ENCODE measurements around the gene UBR3.
"Not testable (repeated sequence)": the region's sequence is repeated elsewhere in the genome, so short reads cannot be mapped to it uniquely, and the experiment has no call there.

The UBR3 gene

DNA sequence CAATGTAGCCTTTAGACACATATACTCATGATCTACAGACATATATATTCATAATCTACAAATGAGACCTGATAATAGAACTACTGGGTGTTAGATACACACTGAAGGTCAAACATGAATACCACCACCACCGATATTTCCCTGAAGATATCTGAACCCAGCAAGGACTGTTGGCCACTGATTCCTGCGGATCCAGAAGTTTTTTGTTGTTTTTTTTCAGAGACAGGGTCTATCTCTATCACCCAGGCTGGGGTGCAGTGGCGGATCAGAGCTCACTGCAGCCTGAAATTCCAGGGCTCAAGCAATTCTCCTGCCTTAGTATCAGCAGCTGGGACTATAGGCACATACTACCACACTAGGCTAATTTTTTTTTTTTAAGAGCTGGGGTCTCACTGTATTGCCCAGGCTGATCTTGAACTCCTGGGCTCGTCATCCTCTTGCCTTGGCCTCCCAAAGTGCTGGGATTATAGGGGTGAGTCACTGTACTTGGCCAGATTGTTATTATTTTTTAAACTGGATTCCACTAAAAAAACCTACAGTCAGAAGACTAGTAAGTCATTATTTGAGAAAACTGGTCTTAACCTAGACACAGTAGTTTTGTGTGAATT, 4.4 kb upstream of the UBR3 start:
- no peak for DNase-seq (ENCODE audit: low read depth)

DNA sequence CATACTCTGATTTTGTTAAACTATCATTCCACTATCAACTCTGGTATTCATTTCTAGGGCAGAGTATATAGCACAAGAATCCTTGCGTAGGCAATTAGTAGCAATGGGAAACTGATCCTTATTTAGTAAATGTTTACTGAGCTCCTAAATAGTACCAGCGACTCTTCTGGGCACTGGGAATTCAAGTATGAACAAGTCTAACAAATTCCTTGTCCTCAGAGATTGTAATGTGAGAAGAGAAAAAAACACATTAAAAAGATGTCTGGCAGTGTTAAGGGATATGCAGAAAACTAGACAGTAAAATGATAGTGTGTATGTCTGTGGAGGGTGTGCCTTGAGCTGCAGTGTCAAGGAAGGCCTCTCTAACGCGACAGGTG, 3.3 kb upstream of the UBR3 start:
- DNase-seq (ENCODE audit: low read depth): no peak

DNA sequence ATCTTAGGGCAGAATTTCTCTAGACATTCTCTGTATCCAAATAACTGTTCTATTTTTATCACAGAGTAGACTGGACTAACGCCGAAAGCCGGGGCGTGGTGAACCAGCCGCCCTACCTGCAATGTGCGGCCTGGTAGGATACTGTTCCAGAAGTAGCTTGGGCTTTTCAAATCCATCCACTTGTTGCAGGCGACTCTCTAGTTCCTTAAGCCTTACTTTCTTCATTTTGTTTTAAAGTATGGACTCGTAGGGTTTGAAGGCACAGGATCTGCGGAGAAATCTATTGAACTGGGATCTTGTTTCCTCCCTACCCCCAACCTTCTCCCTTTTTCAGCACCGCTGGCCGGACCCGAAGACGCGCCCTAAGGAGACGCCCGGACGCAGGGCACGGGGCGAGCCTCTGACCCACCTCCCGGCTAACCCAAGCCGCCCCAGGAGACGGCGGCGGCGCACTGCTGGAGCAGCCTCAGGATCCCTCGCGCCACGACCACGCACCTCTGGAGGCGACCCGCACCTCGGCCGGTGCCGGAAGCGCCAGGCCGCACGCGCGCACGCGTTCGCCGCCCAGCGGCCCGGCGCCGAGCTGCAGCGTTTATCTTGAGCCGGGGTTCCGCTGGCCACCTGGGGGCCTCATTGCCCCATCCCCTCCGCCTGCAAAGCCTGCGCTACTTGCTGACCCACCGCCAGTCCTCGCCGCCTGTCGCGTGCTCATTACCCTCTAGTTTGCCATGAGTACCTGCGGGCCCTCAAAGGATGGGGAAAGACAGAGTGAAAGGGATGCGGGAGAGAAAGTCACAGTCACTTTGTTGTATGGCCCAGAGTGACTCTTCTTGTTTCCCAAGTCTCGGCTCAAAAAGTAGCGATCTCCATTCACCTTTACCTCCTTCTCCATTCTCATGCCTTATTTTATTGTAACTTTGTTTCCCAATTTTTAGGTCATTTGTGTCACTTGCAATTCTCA, 2.6 kb upstream of the UBR3 start, which contains the start of gene METTL5:
METTL5 (minus strand) TSS at position 533 of the 961 bp plus-strand sequence; CDS start at position 225, 308 bp downstream.
- DNase-seq (ENCODE audit: low read depth): no peak

DNA sequence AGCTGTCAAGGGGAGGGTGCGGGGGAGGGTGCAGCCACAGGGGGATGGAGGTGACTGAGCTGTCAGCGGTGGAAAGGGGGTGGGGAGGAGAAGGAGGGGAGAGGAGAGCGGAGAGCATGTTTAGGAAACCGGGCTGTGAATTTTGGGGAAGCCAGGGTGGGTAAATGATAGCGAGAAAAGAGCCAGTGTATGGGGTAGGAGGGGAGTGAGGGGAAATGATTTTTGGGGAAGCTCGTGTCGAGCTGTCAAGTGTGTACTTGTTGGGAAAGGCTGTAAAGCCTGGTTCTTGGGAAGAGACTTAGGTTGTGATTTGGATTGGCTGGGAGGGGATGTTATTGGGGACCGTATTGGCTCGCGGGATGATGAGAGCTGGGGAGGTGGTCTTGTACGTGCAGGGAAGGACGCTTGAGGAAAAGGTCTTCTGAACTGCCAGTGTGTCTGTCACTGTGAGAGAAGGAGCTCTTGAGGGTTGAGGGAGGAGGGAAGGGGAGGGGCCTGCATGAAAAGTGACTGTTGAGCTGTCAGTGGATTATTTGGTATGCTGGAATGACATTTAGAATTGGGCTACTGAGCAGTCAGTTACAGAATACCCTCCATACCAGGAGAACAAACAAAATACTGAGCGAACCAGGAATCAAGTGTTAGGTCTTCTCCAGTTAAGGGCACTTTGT, 1.0 kb downstream of the UBR3 start:
- DNase-seq (ENCODE audit: low read depth): no peak

DNA sequence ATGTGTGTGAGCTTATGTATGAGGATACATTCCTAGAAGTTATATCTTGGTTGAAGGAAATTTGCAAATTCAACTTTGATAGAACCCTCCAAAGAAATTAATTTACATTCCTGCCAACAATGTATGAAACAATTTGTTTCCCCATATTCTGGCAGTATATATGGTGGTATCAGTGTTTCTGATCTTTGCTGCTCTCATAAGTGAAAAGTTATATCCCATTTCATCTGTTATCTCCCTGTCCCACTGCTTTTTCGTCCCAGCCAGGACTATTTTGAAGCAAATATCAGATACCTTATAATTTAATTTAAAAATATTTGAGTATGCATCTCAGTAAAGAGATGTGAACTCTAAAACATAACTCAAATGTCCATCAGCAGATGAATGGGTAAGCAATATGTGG, 7.1 kb downstream of the UBR3 start:
- no peak for DNase-seq (ENCODE audit: low read depth)

DNA sequence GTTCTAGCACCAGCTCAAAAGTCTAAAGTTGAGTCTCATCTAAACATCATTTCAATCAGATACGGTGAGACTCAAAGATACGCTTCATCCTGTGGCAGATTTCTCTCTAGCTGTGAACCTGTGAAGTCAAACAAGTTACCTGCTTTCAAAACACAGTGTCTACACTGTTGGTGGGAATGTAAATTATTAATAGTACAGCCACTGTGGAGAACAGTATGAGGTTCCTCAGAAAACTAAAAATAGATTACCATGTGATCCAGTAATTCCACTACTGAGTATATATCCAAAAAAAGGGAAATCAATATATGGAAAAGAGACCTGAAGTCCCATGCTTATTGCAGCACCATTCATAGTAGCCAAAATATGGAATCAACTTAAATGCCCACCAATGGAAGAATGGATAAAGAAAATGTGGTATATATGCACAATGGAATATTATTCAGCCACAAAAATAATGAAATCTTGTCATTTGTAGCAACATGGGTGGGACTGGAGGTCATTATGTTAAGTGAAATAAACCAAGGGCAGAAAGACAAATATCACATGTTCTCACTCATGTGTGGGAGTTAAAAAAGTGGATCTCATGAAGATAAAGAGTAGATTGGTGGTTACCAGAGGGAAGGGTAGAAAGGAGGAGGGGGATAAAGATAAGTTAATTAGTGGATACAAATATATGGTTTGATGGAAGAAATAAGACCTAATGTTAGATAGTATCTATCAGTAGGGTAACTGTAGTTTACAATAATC, 11.7 kb downstream of the UBR3 start:
- no peak for DNase-seq (ENCODE audit: low read depth)

DNA sequence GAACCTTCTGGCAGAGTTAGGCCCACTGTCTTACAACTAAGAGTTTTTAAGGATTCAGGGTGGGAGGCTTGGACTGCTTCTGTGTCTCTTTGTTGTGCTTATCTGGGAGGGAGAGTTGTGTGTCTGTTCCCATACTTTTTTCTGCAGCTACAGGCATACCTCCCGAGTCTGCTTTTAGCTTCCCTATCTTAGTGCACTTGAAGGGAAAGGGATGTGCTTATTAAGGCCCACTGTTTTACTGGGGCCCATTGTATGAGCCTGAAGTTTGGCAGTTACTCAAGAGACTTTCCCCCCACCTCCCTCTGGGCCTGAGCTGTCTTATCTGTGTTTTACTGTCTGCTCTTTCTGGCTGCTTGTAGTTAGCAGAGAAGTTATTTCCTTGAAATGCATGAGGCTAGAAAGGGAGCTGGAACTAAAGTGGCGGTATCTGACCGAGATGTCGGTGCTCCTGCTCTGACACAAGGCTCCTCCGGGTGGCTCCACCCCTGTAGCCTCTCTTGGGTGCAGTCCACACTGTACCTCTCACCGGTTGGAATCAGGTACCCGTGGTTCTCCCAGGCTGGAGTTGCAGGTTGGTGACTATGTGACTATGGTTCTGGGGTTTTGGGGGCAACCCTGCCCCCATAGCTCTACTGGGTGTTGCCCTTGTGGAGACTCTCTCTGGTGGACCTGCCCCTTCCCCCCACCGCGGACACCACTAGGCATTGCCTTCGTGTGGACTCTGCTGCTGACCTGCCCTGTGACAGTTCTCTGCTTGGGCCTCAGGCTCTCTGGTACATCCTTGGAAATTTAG, 12.9 kb downstream of the UBR3 start:
- DNase-seq (ENCODE audit: low read depth): no peak

DNA sequence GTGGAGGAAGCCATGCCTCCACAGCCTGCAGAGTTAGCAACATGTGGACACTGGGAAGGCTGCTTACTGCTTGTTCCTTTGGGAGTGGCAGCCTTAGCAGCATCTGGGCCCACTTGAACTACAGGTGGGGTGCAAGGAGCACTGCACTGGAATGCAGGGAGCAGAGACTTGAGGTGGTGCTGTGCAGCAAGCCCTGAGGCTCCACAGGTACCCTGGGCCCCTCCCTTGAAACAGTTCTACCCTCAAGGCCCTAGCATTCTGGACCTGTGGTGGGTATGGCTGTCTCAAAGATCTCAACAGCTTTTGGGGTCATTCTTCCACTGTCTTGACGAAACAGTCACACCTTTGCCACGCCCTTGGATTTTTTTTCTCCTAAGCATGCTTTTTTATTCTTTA, 13.5 kb downstream of the UBR3 start:
- no peak for DNase-seq (ENCODE audit: low read depth)

DNA sequence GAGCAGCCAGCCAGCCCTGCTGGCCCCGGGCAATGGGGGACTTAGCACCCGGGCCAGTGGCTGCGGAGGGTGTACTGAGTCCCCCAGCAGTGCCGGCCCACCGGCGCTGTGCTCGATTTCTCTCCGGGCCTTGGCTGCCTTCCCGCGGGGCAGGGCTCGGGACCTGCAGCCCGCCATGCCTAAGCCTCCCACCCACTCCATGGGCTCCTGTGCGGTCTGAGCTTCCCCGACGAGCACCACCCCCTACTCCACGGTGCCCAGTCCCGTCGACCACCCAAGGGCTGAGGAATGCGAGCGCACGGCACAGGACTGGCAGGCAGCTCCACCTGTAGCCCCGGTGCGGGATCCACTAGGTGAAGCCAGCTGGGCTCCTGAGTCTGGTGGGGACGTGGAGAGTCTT, 14.4 kb downstream of the UBR3 start:
- DNase-seq (ENCODE audit: low read depth): not testable (repeated sequence)

DNA sequence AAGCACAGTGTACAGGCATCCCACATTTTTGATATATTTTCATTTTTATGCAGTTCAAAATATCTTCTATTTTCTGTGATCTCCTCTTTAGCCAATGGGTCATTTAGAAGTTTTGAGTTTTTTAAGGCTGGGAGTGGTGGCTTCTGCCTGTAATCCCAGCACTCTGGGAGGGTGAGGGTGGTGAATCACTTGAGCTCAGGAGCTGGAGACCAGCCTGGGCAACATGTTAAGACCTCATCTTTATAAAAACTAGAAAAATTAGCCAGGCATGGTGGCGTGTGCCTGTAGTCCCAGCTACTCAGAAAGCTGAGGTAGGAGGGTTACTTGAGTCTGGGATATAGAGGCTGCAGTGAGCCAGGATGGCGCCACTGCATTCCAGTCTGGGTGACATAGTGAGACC, 17.8 kb downstream of the UBR3 start:
- no peak for DNase-seq (ENCODE audit: low read depth)

DNA sequence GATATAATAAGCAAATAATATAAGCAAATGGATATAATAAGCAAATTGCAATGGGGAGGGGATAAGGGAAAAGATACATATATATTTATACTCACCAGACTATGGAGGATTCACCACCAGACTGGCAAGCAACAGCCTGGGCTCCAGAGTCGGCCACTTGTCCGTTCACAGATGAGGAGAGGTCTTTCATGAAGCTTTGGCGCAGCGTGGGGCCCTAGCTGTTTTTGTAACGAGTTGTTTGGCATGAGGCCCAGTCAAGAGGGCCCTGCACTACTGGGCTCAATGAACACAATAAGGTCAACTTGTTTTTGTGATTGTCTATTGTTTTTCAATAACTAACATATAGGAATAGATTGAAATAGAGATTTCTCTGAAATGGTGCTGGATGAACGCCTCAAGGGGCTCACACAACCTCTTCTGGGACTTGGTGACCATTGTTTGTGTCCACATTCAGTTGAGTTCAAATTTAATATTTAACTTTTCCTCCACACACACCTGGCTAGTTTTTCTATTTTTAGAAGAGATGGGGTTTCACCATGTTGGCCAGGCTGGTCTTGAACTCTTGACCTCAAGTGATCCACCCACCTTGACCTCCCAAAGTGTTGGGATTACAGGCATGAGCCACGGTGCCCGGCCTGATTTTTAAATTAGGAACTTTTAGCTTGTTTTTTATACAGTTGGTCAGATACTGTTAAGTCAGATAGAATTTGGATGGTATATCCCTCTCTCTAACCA, 21.9 kb downstream of the UBR3 start:
- not testable (repeated sequence) for DNase-seq (ENCODE audit: low read depth)

DNA sequence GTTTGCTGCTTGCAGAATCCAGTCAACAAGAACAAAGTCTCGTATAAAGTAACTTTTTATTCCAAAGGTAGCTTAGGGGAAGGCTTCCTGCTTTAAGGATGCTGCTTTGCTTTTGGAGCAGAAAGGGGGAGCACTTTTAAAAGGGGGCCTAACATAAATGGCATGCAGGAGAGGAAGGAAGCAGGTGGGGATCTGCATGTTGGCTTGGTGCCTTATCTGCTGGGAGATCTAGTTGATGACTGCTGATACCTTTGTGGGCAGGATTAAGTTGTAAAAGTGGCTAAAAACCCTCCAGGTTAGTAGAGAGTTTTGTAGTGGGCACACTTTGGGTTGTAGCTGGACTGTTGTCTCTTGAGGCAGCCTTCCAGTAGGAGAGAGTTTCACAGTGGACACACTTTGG, 22.5 kb downstream of the UBR3 start:
- DNase-seq (ENCODE audit: low read depth): no peak

DNA sequence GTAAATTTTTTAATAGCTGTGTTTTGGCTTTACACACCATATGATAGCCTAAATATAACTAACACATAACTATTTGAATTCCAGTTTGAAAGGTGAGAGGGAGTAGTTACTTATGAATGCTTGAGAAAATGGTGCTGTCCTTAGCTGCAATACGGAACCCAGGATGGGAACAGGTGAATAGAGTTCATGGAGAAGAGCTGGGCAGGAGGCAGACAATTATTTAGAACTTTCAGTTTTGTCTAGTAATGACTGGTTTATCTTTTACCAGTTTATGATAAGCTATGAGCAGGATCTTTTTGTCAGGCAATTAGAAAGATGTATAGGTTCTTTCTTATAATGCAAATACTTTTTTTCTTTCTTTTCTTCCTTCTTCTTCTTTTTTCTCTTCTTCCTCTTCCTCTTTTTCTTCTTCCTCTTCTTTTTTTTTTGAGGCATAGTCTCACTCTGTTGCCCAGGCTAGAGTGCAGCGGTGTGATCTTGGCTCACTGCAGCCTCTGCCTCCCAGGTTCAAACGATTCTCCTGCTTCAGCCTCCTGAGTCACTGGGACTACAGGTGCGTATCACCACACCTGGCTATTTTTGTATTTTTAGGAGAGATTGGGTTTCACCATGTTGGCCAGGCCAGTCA, 25.9 kb downstream of the UBR3 start:
- no peak for DNase-seq (ENCODE audit: low read depth)

DNA sequence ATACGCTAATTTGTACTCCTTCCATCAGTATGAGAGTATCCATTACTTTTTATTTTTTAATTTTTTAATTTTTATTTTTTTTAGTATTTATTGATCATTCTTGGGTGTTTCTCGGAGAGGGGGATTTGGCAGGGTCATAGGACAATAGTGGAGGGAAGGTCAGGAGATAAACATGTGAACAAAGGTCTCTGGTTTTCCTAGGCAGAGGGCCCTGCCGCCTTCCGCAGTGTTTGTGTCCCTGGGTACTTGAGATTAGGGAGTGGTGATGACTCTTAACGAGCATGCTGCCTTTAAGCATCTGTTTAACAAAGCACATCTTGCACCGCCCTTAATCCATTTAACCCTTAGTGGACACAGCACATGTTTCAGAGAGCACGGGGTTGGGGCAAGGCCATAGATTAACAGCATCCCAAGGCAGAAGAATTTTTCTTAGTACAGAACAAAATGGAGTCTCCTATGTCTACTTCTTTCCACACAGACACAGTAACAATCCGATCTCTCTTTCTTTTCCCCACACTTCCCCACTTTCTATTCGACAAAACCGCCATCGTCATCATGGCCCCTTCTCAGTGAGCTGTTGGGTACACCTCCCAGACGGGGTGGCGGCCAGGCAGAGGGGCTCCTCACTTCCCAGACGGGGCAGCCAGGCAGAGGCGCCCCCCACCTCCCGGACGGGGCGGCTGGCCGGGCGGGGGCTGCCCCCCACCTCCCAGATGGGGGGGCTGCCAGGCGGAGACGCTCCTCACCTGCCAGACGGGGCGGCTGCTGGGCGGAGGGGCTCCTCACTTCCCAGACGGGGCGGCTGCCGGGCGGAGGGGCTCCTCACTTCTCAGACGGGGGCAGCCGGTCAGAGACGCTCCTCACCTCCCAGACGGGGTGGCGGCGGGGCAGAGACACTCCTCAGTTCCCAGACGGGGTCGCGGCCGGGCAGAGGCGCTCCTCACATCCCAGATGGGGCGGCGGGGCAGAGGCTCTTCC, 28.3 kb downstream of the UBR3 start:
- DNase-seq (ENCODE audit: low read depth): not testable (repeated sequence)

DNA sequence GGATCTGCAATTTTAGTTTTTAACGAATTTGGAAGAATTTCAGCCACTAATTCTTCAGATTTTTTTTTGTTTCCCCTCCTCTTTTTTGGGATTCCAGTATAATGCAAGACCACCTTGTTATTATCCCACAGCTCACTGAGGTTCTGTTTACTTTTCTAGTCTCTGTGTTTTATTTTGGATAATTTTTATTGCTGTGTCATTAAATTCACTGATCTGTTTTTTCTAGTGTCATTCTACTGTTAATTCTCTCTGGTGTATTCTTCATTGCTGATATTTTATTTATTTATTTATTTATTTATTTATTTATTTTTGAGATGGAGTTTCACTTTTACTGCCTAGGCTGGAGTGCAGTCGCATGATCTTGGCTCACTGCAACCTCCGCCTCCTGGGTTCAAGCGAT, 32.2 kb downstream of the UBR3 start:
- DNase-seq (ENCODE audit: low read depth): no peak

DNA sequence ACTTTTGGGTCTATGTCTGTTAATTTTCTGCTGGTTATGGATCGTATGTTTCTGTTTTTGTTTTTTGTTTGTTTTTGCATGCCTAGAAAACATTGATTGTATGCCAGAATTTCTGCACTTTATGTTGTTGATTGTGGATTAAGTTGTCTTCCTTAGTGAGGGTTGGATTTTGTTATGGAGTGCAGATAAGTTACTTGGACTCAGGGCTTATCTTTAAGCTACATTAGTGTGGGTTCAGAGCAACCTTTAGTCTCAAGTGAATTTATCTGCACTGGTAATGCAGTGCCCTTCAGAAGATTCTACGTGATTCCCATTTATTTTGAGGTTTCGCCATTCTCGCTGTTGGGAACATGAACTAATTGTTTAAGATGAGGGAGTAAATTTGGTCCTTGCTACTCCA, 32.9 kb downstream of the UBR3 start:
- DNase-seq (ENCODE audit: low read depth): no peak

DNA sequence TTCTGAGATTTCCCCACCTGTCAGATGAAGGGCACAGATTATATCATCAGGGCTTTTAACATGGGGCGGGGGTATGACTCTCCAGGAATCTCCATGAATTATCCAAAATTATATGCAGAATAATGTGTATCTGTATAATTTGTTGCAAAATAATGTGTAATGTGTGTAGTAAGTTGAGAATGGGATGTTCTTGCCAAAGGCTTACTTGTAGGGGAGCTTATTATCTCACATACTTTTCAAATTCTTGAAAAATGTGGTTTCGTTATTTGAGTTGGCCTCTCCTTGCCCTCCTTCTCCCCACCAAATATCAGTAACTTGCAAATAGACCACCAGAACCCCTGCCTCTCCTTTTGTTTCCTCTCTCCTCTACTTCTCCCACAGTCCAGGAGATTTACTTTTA, 35.6 kb downstream of the UBR3 start:
- no peak for DNase-seq (ENCODE audit: low read depth)

DNA sequence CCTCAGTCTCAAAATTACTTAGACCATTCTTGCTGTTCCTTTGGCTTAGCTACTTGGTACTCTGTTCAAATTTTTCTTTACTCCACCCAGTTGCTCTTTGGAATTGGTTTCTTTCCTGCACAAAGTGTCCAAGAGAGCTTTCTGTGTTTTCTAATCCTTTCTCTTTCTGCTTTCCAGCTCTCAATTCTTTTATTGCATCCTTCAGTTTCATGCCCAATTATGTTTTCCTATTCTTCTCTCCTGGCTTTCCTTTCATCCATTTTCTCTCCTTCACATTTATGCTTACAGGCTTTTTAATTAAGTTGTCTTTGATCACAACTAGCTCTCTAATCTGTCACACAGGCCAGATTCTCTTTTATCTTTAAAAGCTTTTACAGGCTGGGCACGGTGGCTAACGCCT, 38.2 kb downstream of the UBR3 start:
- no peak for DNase-seq (ENCODE audit: low read depth)

DNA sequence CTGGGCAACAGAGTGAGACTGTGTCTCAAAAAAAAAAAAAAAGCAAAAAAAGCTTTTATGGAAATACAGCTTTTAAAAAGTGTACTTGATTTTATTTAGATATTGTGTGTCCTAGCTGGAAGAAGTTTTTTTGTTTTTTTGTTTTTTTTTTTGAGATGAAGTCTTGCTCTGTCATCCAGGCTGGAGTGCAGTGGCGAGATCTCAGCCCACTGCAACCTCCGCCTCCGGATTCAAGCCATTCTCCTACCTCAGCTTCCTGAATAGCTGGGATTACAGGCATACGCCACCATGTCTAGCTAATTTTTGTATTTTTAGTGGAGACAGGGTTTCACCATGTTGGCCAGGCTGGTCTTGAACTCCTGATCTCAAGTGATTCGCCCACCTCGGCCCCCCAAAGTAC, 39.0 kb downstream of the UBR3 start:
- not testable (repeated sequence) for DNase-seq (ENCODE audit: low read depth)

Measured in HS-27A (cell line).